ENCODE results near the gene TPM4.

Gene TPM4

DNA sequence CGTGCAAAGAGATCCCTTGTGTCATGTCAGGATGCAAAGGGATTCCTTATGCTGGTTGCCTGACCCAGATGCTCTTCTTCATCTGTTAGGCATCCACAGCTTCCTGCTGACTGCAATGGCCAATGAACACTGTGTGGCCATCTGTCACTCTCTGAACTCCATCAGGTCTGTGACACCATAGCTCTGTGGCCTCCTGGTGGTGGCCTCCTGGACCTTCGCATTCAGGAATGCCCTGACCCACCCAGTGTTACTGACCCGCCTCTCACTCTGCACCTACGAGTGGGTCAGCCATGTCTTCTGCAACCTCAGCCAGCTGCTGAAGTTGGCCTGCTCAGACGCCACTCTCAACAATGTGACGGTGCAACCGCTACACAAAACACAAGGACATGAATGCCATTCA is 23.9 kb upstream of the TPM4 start:
- H3K4me3 ChIP-seq (ENCODE audit: low read depth, low read length, poor library complexity, severe bottlenecking) = no peak overlapping the region
- no peaks in the 10 kb centered on the region for H3K4me1 ChIP-seq (ENCODE audit: insufficient read depth, low read length, severe bottlenecking)
- H3K27me3 ChIP-seq (ENCODE audit: insufficient read depth, low read length) = peaks cover 4% of the 10 kb centered on the region; the same call in 1 of the 2 replicates
- H3K79me2 ChIP-seq (ENCODE audit: insufficient read depth, low read length) = no peaks in the 10 kb centered on the region
- no peaks in the 10 kb centered on the region for H4K20me1 ChIP-seq (ENCODE audit: insufficient read depth, low read length)
- H3F3A ChIP-seq (ENCODE audit: insufficient read depth, low read length) = no peaks in the 10 kb centered on the region
- H3K4me2 ChIP-seq (ENCODE audit: low read length) = no peak overlapping the region
- no peak for TF ChIP-seq EZH2 (IDR thresholded peaks at IDR 0.05; ENCODE audit: borderline replicate concordance, low read length)
- H3K27ac ChIP-seq (ENCODE audit: low read depth, low read length, poor library complexity, severe bottlenecking) = no peak overlapping the region
- no peaks in the 10 kb centered on the region for H3K9me2 ChIP-seq (ENCODE audit: low read depth, low read length)
- H3K9ac ChIP-seq (ENCODE audit: low read length) = no peak overlapping the region
- H2AFZ ChIP-seq (ENCODE audit: low read length) = no peak overlapping the region
- no peaks in the 10 kb centered on the region for H3K36me3 ChIP-seq (ENCODE audit: insufficient read depth, low read length)
- peaks cover 6% of the 10 kb centered on the region; the same call in 1 of the 2 replicates for H3K9me3 ChIP-seq (ENCODE audit: low read length)

DNA sequence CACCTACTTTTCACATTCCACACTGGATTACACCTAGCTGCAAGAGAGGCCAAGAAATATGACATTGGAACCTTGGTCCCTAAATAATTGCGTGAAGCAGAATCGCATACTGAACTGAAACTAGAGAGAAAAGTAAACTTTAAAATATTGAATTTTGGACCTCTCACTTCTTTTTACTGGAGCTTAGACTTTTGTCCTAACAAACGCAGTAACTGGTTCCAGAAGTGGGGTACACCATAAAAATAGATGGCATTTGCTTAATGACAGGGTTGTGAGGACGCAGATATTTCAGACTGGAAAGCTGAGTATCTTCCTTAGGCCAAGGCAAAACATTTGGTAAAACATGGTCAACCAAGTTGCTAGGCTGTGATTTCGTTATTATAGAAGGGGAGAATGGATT is 19.2 kb upstream of the TPM4 start:
- Histone ChIP-seq H3K9me2 (ENCODE audit: low read depth, low read length) (no peaks in the 10 kb centered on the region), H3K4me3 (ENCODE audit: low read depth, low read length, poor library complexity, severe bottlenecking) (no peak overlapping the region), H3K27ac (ENCODE audit: low read depth, low read length, poor library complexity, severe bottlenecking) (no peak overlapping the region), H3K36me3 (ENCODE audit: insufficient read depth, low read length) (no peaks in the 10 kb centered on the region), H3K4me1 (ENCODE audit: insufficient read depth, low read length, severe bottlenecking) (no peaks in the 10 kb centered on the region), H4K20me1 (ENCODE audit: insufficient read depth, low read length) (no peaks in the 10 kb centered on the region), H3K27me3 (ENCODE audit: insufficient read depth, low read length) (peaks cover 4% of the 10 kb centered on the region; the same call in 1 of the 2 replicates), H3K79me2 (ENCODE audit: insufficient read depth, low read length) (no peaks in the 10 kb centered on the region), H2AFZ (ENCODE audit: low read length) (no peak overlapping the region), H3K4me2 (ENCODE audit: low read length) (no peak overlapping the region), H3K9ac (ENCODE audit: low read length) (no peak overlapping the region), H3K9me3 (ENCODE audit: low read length) (0 out of 2 replicates have a peak, but pooled peaks cover 3% of the 10 kb centered on the region), H3F3A (ENCODE audit: insufficient read depth, low read length) (no peaks in the 10 kb centered on the region)
- TF ChIP-seq EZH2 (IDR thresholded peaks at IDR 0.05; ENCODE audit: borderline replicate concordance, low read length) = no peak
- TF ChIP-seq, protein P1, sequence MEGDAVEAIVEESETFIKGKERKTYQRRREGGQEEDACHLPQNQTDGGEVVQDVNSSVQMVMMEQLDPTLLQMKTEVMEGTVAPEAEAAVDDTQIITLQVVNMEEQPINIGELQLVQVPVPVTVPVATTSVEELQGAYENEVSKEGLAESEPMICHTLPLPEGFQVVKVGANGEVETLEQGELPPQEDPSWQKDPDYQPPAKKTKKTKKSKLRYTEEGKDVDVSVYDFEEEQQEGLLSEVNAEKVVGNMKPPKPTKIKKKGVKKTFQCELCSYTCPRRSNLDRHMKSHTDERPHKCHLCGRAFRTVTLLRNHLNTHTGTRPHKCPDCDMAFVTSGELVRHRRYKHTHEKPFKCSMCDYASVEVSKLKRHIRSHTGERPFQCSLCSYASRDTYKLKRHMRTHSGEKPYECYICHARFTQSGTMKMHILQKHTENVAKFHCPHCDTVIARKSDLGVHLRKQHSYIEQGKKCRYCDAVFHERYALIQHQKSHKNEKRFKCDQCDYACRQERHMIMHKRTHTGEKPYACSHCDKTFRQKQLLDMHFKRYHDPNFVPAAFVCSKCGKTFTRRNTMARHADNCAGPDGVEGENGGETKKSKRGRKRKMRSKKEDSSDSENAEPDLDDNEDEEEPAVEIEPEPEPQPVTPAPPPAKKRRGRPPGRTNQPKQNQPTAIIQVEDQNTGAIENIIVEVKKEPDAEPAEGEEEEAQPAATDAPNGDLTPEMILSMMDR (IDR thresholded peaks at IDR 0.05; ENCODE audit: low read length) = no peak

DNA sequence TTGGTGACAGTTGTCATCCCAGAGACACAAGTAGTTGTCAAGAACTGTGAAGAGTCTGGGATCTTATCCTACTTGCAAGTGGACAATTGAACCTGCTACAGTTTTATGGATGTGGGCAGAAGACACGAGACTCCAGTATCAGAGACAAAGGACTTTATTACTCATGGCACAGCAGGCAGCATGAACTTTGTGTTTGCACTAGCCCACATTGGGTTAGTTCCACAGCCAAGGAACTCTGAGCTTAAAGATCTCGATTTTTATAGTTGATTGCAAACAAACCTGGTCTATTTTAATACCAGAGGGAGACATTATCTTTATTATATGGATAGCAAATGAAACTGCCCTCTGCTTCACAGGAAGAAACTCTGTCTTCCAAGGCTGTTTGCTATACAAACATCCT is 16.0 kb upstream of the TPM4 start:
- Histone ChIP-seq H3K79me2 (ENCODE audit: insufficient read depth, low read length) (no peaks in the 10 kb centered on the region), H4K20me1 (ENCODE audit: insufficient read depth, low read length) (no peaks in the 10 kb centered on the region), H3K36me3 (ENCODE audit: insufficient read depth, low read length) (no peaks in the 10 kb centered on the region), H3K9me3 (ENCODE audit: low read length) (0 out of 2 replicates have a peak, but pooled peaks cover 3% of the 10 kb centered on the region), H3K4me2 (ENCODE audit: low read length) (no peak overlapping the region), H3K9ac (ENCODE audit: low read length) (no peak overlapping the region), H3K27me3 (ENCODE audit: insufficient read depth, low read length) (peaks cover 4% of the 10 kb centered on the region; the same call in 1 of the 2 replicates), H3K4me3 (ENCODE audit: low read depth, low read length, poor library complexity, severe bottlenecking) (no peak overlapping the region), H2AFZ (ENCODE audit: low read length) (no peak overlapping the region), H3K4me1 (ENCODE audit: insufficient read depth, low read length, severe bottlenecking) (no peaks in the 10 kb centered on the region), H3F3A (ENCODE audit: insufficient read depth, low read length) (no peaks in the 10 kb centered on the region), H3K9me2 (ENCODE audit: low read depth, low read length) (no peaks in the 10 kb centered on the region), H3K27ac (ENCODE audit: low read depth, low read length, poor library complexity, severe bottlenecking) (no peak overlapping the region)
- TF ChIP-seq, protein P1 (IDR thresholded peaks at IDR 0.05; ENCODE audit: low read length) = no peak
- no peak for TF ChIP-seq EZH2 (IDR thresholded peaks at IDR 0.05; ENCODE audit: borderline replicate concordance, low read length)

- Histone ChIP-seq H3K27ac (ENCODE audit: low read depth, low read length, poor library complexity, severe bottlenecking) (no peak overlapping the region), H2AFZ (ENCODE audit: low read length) (no peak overlapping the region), H4K20me1 (ENCODE audit: insufficient read depth, low read length) (no peaks in the 10 kb centered on the region), H3K36me3 (ENCODE audit: insufficient read depth, low read length) (no peaks in the 10 kb centered on the region), H3K4me3 (ENCODE audit: low read depth, low read length, poor library complexity, severe bottlenecking) (no peak overlapping the region), H3K79me2 (ENCODE audit: insufficient read depth, low read length) (no peaks in the 10 kb centered on the region), H3K9ac (ENCODE audit: low read length) (no peak overlapping the region), H3K9me3 (ENCODE audit: low read length) (0 out of 2 replicates have a peak, but pooled peaks cover 1% of the 10 kb centered on the region), H3K4me1 (ENCODE audit: insufficient read depth, low read length, severe bottlenecking) (no peaks in the 10 kb centered on the region), H3F3A (ENCODE audit: insufficient read depth, low read length) (no peaks in the 10 kb centered on the region), H3K4me2 (ENCODE audit: low read length) (no peak overlapping the region), H3K9me2 (ENCODE audit: low read depth, low read length) (no peaks in the 10 kb centered on the region), H3K27me3 (ENCODE audit: insufficient read depth, low read length) (no peaks in the 10 kb centered on the region)
- TF ChIP-seq EZH2 (IDR thresholded peaks at IDR 0.05; ENCODE audit: borderline replicate concordance, low read length) = no peak
- TF ChIP-seq, protein P1 (IDR thresholded peaks at IDR 0.05; ENCODE audit: low read length) = no peak
Observed at GRCh38 chr19:16061943-16062342, 14.4 kb upstream of the TPM4 start.

All from OCI-LY1 (cell line).